Measurements from ENCODE around the gene SMARCB1. TPM values are rescaled to one million over a fixed set of nuclear protein-coding genes. Genes with fewer than 3 reads are reported as not detected.

The SMARCB1 gene
- total and polyA plus RNA-seq, 2 of the 4 experiments (the other 2 are of a cell fraction): 110 to 159 TPM

DNA sequence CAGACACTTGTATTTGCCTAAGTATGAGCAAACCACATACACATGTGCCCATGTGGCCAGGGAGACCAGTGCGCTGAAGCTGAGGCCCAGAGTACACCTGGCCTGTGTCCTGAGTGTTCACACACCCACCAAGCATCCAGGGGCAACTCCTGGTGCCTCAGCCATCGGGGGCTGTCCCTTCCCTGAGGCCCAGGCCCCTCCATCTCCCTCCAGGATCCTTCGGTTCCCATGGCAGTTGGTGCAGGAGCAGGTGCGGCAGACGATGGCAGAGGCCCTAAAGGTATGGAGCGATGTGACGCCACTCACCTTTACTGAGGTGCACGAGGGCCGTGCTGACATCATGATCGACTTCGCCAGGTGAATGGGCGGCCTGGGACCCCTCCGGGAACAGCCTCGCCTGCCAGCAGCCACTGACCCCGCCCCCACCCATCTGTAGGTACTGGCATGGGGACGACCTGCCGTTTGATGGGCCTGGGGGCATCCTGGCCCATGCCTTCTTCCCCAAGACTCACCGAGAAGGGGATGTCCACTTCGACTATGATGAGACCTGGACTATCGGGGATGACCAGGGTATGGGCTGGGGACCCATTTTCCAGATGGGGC is 6.5 kb upstream of the SMARCB1 start:
- Histone ChIP-seq H3K4me1 (ENCODE audit: control insufficient read depth, insufficient read depth, low read length) (peaks cover 17% of the 10 kb centered on the region), H4K8ac (ENCODE audit: low read depth in 2 of 2, low read length in 2 of 2) (no peak overlapping the region), H4K20me1 (ENCODE audit: insufficient read depth, low read length) (no peaks in the 10 kb centered on the region), H3K9me1 (ENCODE audit: insufficient read depth, low read length) (peaks cover 11% of the 10 kb centered on the region), H3K4me3 (ENCODE audit: insufficient read depth, low read depth, low read length) (no peak overlapping the region), H4K5ac (ENCODE audit: low read depth, low read length) (no peak overlapping the region), H3K23ac (ENCODE audit: low read depth, low read length) (no peak overlapping the region), H4K91ac (ENCODE audit: insufficient read depth, low read depth, low read length) (no peak overlapping the region), H3K18ac (ENCODE audit: low read depth, low read length) (no peak overlapping the region), H3K79me1 (ENCODE audit: low read depth in 1 of 2, low read length in 2 of 2) (no peaks in the 10 kb centered on the region), H3K4me2 (ENCODE audit: low read depth, low read length) (no peak overlapping the region), H3K9ac (ENCODE audit: low read depth, low read length) (no peak overlapping the region), H3K27ac (ENCODE audit: insufficient read depth, low read length) (no peak overlapping the region), H3K4ac (ENCODE audit: low read depth, low read length) (no peak overlapping the region), H3K9me3 (ENCODE audit: control insufficient read depth, insufficient read depth, low read length) (no peaks in the 10 kb centered on the region), H2AK5ac (ENCODE audit: low read depth, low read length) (no peak overlapping the region), H3K14ac (replicated peaks; ENCODE audit: low read depth, low read length) (no peak overlapping the region), H2BK15ac (ENCODE audit: low read depth, low read length) (no peak overlapping the region), H2AFZ (replicated peaks; ENCODE audit: low read length, poor library complexity) (peak overlapping the region; percentile 36), H3K27me3 (ENCODE audit: control insufficient read depth, insufficient read depth, low read length) (no peaks in the 10 kb centered on the region), H3K36me3 (ENCODE audit: control insufficient read depth, insufficient read depth, low read length) (no peaks in the 10 kb centered on the region), H2BK120ac (ENCODE audit: low read depth, low read length) (no peak overlapping the region), H2AK9ac (replicated peaks; ENCODE audit: low read depth, low read length, poor library complexity) (no peak overlapping the region), H2BK5ac (ENCODE audit: low read depth, low read length, poor library complexity, severe bottlenecking) (no peak overlapping the region), H2BK20ac (ENCODE audit: low read depth, low read length) (no peak overlapping the region), H3K56ac (ENCODE audit: extremely low read depth, insufficient read depth, low read length) (no peak overlapping the region)
- ATAC-seq (ENCODE audit: low read depth) (no peak), DNase-seq (no peak)
- intact Hi-C loops (cut with micrococcal nuclease): no loop called here
- CTCF ChIA-PET: no interaction called here
- BruUV-seq (replicated peaks): no TSS peak
- TF ChIP-seq, protein P1, sequence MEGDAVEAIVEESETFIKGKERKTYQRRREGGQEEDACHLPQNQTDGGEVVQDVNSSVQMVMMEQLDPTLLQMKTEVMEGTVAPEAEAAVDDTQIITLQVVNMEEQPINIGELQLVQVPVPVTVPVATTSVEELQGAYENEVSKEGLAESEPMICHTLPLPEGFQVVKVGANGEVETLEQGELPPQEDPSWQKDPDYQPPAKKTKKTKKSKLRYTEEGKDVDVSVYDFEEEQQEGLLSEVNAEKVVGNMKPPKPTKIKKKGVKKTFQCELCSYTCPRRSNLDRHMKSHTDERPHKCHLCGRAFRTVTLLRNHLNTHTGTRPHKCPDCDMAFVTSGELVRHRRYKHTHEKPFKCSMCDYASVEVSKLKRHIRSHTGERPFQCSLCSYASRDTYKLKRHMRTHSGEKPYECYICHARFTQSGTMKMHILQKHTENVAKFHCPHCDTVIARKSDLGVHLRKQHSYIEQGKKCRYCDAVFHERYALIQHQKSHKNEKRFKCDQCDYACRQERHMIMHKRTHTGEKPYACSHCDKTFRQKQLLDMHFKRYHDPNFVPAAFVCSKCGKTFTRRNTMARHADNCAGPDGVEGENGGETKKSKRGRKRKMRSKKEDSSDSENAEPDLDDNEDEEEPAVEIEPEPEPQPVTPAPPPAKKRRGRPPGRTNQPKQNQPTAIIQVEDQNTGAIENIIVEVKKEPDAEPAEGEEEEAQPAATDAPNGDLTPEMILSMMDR (conservative IDR thresholded peaks at IDR 0.05; ENCODE audit: low read depth, low read length): no peak
- TF ChIP-seq CEBPB (IDR thresholded peaks at IDR 0.05; ENCODE audit: low read depth, low read length) (no peak), RCOR1 (IDR thresholded peaks at IDR 0.05; ENCODE audit: insufficient replicate concordance, low read length) (no peak), MAFK (IDR thresholded peaks at IDR 0.05; ENCODE audit: low read depth, low read length) (no peak), POLR2A (IDR thresholded peaks at IDR 0.05; ENCODE audit: low read depth, low read length) (no peak), SMC3 (IDR thresholded peaks at IDR 0.05; ENCODE audit: low read depth, low read length) (no peak), MAZ (IDR thresholded peaks at IDR 0.05; ENCODE audit: borderline replicate concordance, low read depth, low read length) (no peak), FOS (IDR thresholded peaks at IDR 0.05; ENCODE audit: low read depth, low read length) (no peak), BHLHE40 (IDR thresholded peaks at IDR 0.05; ENCODE audit: low read depth, low read length) (no peak), RAD21 (IDR thresholded peaks at IDR 0.05; ENCODE audit: low read length) (no peak), RFX5 (IDR thresholded peaks at IDR 0.05; ENCODE audit: low read depth, low read length) (no peak), NFE2L2 (IDR thresholded peaks at IDR 0.05; ENCODE audit: low read depth, low read length) (no peak), MXI1 (IDR thresholded peaks at IDR 0.05; ENCODE audit: borderline replicate concordance, low read depth, low read length) (no peak), CHD1 (IDR thresholded peaks at IDR 0.05; ENCODE audit: low read depth, low read length) (no peak)
- TF ChIP-seq, protein P2, sequence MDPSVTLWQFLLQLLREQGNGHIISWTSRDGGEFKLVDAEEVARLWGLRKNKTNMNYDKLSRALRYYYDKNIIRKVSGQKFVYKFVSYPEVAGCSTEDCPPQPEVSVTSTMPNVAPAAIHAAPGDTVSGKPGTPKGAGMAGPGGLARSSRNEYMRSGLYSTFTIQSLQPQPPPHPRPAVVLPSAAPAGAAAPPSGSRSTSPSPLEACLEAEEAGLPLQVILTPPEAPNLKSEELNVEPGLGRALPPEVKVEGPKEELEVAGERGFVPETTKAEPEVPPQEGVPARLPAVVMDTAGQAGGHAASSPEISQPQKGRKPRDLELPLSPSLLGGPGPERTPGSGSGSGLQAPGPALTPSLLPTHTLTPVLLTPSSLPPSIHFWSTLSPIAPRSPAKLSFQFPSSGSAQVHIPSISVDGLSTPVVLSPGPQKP (IDR thresholded peaks at IDR 0.05; ENCODE audit: borderline replicate concordance, low read depth, low read length): no peak
- TF ChIP-seq, protein P3, sequence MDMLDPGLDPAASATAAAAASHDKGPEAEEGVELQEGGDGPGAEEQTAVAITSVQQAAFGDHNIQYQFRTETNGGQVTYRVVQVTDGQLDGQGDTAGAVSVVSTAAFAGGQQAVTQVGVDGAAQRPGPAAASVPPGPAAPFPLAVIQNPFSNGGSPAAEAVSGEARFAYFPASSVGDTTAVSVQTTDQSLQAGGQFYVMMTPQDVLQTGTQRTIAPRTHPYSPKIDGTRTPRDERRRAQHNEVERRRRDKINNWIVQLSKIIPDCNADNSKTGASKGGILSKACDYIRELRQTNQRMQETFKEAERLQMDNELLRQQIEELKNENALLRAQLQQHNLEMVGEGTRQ (IDR thresholded peaks at IDR 0.05; ENCODE audit: low read depth, low read length): no peak
- dilution Hi-C loops (cut with HindIII; ENCODE audit: low sequenced_read_pairs, unreplicated experiment): no loop called here
- POLR2A ChIA-PET (ENCODE audit: unreplicated experiment): no interaction called here
- in situ Hi-C loops (cut with MboI; ENCODE audit: low sequenced_read_pairs): no loop called here
- 89% methylated on average over 13 of the region's 20 CpGs; no CpG with 5 or more reads in 1 of the 2 experiments for WGBS, 2 experiments (ENCODE audit: extremely low coverage in 2 of 2, insufficient read length in 1 of 2)
